ENCODE measurements around the gene COA1. TPM values are rescaled to one million over a fixed set of nuclear protein-coding genes. Genes with fewer than 3 reads are reported as not detected.

The COA1 gene
- total and polyA plus RNA-seq, 2 donors, result 71.5 to 89.2 TPM

DNA sequence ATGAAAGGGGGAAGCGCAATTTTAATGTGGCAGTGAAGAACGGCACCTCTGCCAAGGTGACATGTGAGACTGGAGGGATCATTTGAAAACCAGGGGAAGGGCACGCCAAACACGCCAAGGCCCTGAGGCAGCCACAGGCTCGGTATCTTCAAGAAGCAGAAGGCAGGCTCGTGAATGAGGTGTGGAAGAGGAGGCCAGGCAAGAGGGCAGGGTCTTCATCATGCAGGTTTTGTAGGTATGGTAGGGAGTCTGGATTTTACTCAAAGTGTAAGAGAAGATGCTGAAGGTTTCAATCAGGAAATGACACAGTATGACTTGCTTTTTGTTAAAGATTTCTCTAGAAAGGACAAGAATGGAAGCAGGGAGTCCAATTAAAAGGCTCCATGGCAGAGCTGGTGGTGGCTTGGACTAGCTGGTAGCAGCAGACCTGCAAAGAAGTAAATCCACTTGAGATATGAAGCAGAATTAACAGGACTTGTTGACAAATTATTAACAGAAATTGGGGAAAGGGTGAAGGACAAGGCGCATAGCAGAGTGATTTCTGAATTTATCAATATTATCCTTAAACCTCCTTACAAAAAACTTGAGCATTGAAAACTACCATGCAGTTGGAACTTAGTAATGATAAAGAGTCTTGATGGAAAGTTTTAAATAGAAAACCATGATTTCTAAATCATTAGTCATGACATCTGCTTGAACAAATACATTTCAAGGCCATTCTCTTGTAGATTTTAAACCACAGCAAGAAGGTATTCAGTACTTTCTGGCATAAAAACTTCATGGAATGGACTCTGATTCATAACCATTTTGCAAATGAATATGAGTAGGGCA lies 70.4 kb downstream of the COA1 start:
- 91% methylated on average over 7 of the region's 7 CpGs for WGBS
- Histone ChIP-seq H3K4me3 (ENCODE audit: low read length in 2 of 2) (no peak overlapping the region), H3K36me3 (ENCODE audit: control insufficient read depth in 2 of 2, insufficient read depth in 2 of 2, low read length in 1 of 2) (peaks cover 2 to 6% of the 10 kb centered on the region in 2 donors), H3K27ac (ENCODE audit: low read depth in 1 of 2, low read length in 1 of 2) (peak overlapping the region in 1 of 2 donors; percentile 11), H3K9me3 (ENCODE audit: control insufficient read depth in 2 of 2, insufficient read depth in 1 of 2, low read length in 1 of 2) (no peaks in the 10 kb centered on the region), H3K27me3 (ENCODE audit: control insufficient read depth in 2 of 2, insufficient read depth in 1 of 2, low read length in 1 of 2) (no peaks in the 10 kb centered on the region), H3K4me1 (ENCODE audit: control insufficient read depth in 2 of 2, insufficient read depth in 2 of 2, low read length in 2 of 2) (peaks cover 0 to 5% of the 10 kb centered on the region in 2 donors)
- DNase-seq (ENCODE audit: low read depth in 6 of 9, low spot score in 9 of 9), result peak in 1 of 9 donors; percentile 39

- peaks cover 2 to 6% of the 10 kb centered on the region in 2 donors for H3K36me3 ChIP-seq (ENCODE audit: control insufficient read depth in 2 of 2, insufficient read depth in 2 of 2, low read length in 1 of 2)
- H3K27me3 ChIP-seq (ENCODE audit: control insufficient read depth in 2 of 2, insufficient read depth in 1 of 2, low read length in 1 of 2), result no peaks in the 10 kb centered on the region
- peaks cover 4 to 13% of the 10 kb centered on the region in 2 donors for H3K4me1 ChIP-seq (ENCODE audit: control insufficient read depth in 2 of 2, insufficient read depth in 2 of 2, low read length in 2 of 2)
- H3K4me3 ChIP-seq (ENCODE audit: low read length in 2 of 2), result no peak overlapping the region
- DNase-seq (ENCODE audit: low read depth in 6 of 9, low spot score in 9 of 9), result no peak
- H3K27ac ChIP-seq (ENCODE audit: low read depth in 1 of 2, low read length in 1 of 2), result no peak overlapping the region
- over 99% methylated on average over 2 of the region's 2 CpGs for WGBS
- H3K9me3 ChIP-seq (ENCODE audit: control insufficient read depth in 2 of 2, insufficient read depth in 1 of 2, low read length in 1 of 2), result no peaks in the 10 kb centered on the region
Observed at GRCh38 chr7:43656997-43657396, 72.3 kb downstream of the COA1 start.

DNA sequence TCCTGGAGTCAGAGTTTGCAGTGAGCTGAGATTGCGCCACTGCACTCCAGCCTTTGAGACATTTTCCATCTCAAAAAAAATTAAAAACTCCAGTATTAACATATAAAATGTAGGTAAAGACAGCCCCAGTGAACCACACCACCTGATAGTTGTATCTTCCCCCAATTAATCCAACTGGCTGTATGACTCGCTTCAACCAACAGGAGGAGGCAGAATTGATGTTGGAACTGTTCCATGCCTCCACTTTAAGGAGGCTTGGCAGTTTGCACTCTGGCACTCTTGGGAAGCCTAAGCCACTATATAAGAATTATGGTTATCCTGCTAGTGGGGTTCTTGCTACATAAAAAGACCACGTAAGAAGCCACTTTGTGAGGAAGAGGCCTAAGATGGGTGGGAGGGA lies 73.7 kb downstream of the COA1 start:
- Histone ChIP-seq H3K36me3 (ENCODE audit: control insufficient read depth in 2 of 2, insufficient read depth in 2 of 2, low read length in 1 of 2) (peaks cover 2 to 6% of the 10 kb centered on the region in 2 donors), H3K9me3 (ENCODE audit: control insufficient read depth in 2 of 2, insufficient read depth in 1 of 2, low read length in 1 of 2) (no peaks in the 10 kb centered on the region), H3K4me3 (ENCODE audit: low read length in 2 of 2) (no peak overlapping the region), H3K27ac (ENCODE audit: low read depth in 1 of 2, low read length in 1 of 2) (no peak overlapping the region), H3K27me3 (ENCODE audit: control insufficient read depth in 2 of 2, insufficient read depth in 1 of 2, low read length in 1 of 2) (no peaks in the 10 kb centered on the region), H3K4me1 (ENCODE audit: control insufficient read depth in 2 of 2, insufficient read depth in 2 of 2, low read length in 2 of 2) (peaks cover 11 to 27% of the 10 kb centered on the region in 2 donors)
- no peak for DNase-seq (ENCODE audit: low read depth in 6 of 9, low spot score in 9 of 9)
- 100% methylated on average over 3 of the region's 3 CpGs for WGBS

DNA sequence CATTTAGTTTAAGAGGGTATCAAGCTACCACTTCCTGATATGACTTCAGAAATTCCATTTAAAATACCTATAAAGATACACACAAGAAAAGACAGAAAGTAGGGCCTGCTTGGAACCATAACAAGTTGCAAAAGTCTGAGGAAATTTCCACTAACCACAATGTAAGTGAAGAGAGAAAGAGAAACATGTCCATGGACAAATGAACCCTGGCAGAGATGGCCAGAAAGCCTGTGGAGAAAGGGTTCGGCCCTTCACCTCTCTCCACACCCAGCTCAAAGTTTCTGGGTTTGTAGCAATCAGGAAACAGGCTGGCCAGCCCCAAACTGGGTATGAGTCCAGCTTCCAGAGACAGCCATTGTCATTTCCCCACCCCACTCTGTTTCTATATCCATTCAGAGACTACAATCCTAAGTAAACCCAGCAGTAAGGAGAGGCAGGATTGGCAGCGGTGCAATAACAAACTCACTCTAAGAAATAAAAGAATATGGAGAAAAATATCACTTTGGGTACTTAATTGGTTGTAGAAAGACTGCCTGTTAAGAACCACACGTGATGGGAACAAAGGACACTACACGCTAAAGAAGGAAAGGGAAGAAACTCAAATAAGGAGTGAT lies 75.3 kb downstream of the COA1 start:
- no peak for DNase-seq (ENCODE audit: low read depth in 6 of 9, low spot score in 9 of 9)
- Histone ChIP-seq H3K4me1 (ENCODE audit: control insufficient read depth in 2 of 2, insufficient read depth in 2 of 2, low read length in 2 of 2) (peaks cover 20 to 43% of the 10 kb centered on the region in 2 donors), H3K27ac (ENCODE audit: low read depth in 1 of 2, low read length in 1 of 2) (no peak overlapping the region), H3K27me3 (ENCODE audit: control insufficient read depth in 2 of 2, insufficient read depth in 1 of 2, low read length in 1 of 2) (no peaks in the 10 kb centered on the region), H3K4me3 (ENCODE audit: low read length in 2 of 2) (no peak overlapping the region), H3K36me3 (ENCODE audit: control insufficient read depth in 2 of 2, insufficient read depth in 2 of 2, low read length in 1 of 2) (peaks cover 2 to 6% of the 10 kb centered on the region in 2 donors), H3K9me3 (ENCODE audit: control insufficient read depth in 2 of 2, insufficient read depth in 1 of 2, low read length in 1 of 2) (no peaks in the 10 kb centered on the region)
- WGBS, result 94% methylated on average over 4 of the region's 4 CpGs

GRCh38 chr7:43653466-43653865 lies 75.9 kb downstream of the COA1 start:
- H3K27me3 ChIP-seq (ENCODE audit: control insufficient read depth in 2 of 2, insufficient read depth in 1 of 2, low read length in 1 of 2), result no peaks in the 10 kb centered on the region
- no peak overlapping the region for H3K4me3 ChIP-seq (ENCODE audit: low read length in 2 of 2)
- H3K4me1 ChIP-seq (ENCODE audit: control insufficient read depth in 2 of 2, insufficient read depth in 2 of 2, low read length in 2 of 2), result peaks cover 24 to 46% of the 10 kb centered on the region in 2 donors
- no peak for DNase-seq (ENCODE audit: low read depth in 6 of 9, low spot score in 9 of 9)
- peaks cover 2 to 6% of the 10 kb centered on the region in 2 donors for H3K36me3 ChIP-seq (ENCODE audit: control insufficient read depth in 2 of 2, insufficient read depth in 2 of 2, low read length in 1 of 2)
- no peaks in the 10 kb centered on the region for H3K9me3 ChIP-seq (ENCODE audit: control insufficient read depth in 2 of 2, insufficient read depth in 1 of 2, low read length in 1 of 2)
- H3K27ac ChIP-seq (ENCODE audit: low read depth in 1 of 2, low read length in 1 of 2), result no peak overlapping the region
- 96% methylated on average over 4 of the region's 4 CpGs for WGBS

GRCh38 chr7:43652364-43652763 lies 77.0 kb downstream of the COA1 start:
- no peak overlapping the region for H3K4me3 ChIP-seq (ENCODE audit: low read length in 2 of 2)
- H3K4me1 ChIP-seq (ENCODE audit: control insufficient read depth in 2 of 2, insufficient read depth in 2 of 2, low read length in 2 of 2), result peaks cover 34 to 57% of the 10 kb centered on the region in 2 donors
- H3K36me3 ChIP-seq (ENCODE audit: control insufficient read depth in 2 of 2, insufficient read depth in 2 of 2, low read length in 1 of 2), result peaks cover 6 to 8% of the 10 kb centered on the region in 2 donors
- no peak for DNase-seq (ENCODE audit: low read depth in 6 of 9, low spot score in 9 of 9)
- H3K27ac ChIP-seq (ENCODE audit: low read depth in 1 of 2, low read length in 1 of 2), result peak overlapping the region; percentile 91 to 96
- no peaks in the 10 kb centered on the region for H3K9me3 ChIP-seq (ENCODE audit: control insufficient read depth in 2 of 2, insufficient read depth in 1 of 2, low read length in 1 of 2)
- no peaks in the 10 kb centered on the region for H3K27me3 ChIP-seq (ENCODE audit: control insufficient read depth in 2 of 2, insufficient read depth in 1 of 2, low read length in 1 of 2)

DNA sequence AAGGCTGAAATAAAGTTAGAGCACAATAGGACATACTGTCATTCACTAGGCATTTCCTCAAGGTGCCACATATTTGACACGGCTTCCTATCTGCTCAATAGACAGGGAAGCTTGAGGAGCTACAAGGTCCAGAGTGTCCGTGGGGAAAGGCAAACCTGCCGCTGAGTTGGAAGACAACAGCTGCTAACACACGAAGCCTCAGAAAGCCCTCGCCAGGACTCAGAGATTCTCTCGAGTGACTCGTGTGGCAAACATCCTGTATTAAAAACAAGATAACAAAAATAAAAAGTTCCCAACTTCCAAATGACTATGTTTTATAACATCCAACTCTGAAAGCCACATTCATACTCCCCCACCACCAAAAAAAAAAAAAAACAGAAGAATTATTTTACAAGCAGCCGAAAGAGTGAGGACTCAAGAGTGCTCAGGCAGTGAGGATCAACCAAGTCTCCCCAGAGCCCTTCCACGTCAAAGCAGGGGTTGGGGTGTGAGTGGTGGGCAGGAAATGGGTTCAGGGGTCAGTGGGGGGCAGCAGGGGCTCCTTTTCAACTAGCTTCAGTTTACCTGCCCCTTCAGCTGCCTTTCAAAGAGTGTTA lies 78.8 kb downstream of the COA1 start:
- peak overlapping the region; percentile 91 to 96 for H3K27ac ChIP-seq (ENCODE audit: low read depth in 1 of 2, low read length in 1 of 2)
- peak overlapping the region; percentile 35 to 36 for H3K4me3 ChIP-seq (ENCODE audit: low read length in 2 of 2)
- no peaks in the 10 kb centered on the region for H3K27me3 ChIP-seq (ENCODE audit: control insufficient read depth in 2 of 2, insufficient read depth in 1 of 2, low read length in 1 of 2)
- peaks cover 35 to 73% of the 10 kb centered on the region in 2 donors for H3K4me1 ChIP-seq (ENCODE audit: control insufficient read depth in 2 of 2, insufficient read depth in 2 of 2, low read length in 2 of 2)
- peak in 3 of 9 donors; percentile 14 to 47 (median 29) for DNase-seq (ENCODE audit: low read depth in 6 of 9, low spot score in 9 of 9)
- 53% methylated on average over 9 of the region's 9 CpGs for WGBS
- peaks cover 2 to 21% of the 10 kb centered on the region in 2 donors for H3K36me3 ChIP-seq (ENCODE audit: control insufficient read depth in 2 of 2, insufficient read depth in 2 of 2, low read length in 1 of 2)
- no peaks in the 10 kb centered on the region for H3K9me3 ChIP-seq (ENCODE audit: control insufficient read depth in 2 of 2, insufficient read depth in 1 of 2, low read length in 1 of 2)

DNA sequence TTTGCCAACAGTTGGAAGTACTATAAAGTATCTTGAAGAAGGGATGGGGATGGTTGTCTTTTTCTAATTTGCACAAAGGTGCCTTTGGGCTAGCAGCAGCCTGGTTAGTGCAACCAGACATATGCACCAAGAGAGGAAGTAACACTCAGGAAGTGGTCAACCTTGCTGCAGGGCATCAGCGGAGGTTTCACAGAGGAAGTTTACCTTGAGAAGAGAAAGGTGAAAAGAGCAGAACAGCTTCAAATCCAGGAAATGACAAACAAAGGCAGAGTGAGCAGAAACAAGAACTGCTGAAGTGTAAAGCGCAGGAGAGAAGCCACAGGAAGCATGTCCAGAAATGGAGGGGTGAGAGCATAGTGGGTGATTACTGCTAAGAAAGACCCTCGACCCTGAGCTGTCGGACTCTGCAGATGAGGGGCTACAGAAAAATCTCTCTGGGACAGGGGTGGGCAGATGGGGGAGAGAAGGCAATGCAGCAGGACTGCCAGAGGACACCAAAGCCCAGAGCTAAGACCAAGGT lies 79.5 kb downstream of the COA1 start:
- 1% methylated on average over 4 of the region's 4 CpGs for WGBS

More for the DNA sequence above, 79.5 kb downstream of the COA1 start:
- H3K4me3 ChIP-seq (ENCODE audit: low read length in 2 of 2), result peak overlapping the region; percentile 35 to 36
- H3K27ac ChIP-seq (ENCODE audit: low read depth in 1 of 2, low read length in 1 of 2), result peak overlapping the region; percentile 91 to 92
- peak in 8 of 9 donors; percentile 49 to 89 (median 68) for DNase-seq (ENCODE audit: low read depth in 6 of 9, low spot score in 9 of 9)
- H3K36me3 ChIP-seq (ENCODE audit: control insufficient read depth in 2 of 2, insufficient read depth in 2 of 2, low read length in 1 of 2), result peaks cover 4 to 26% of the 10 kb centered on the region in 2 donors
- H3K9me3 ChIP-seq (ENCODE audit: control insufficient read depth in 2 of 2, insufficient read depth in 1 of 2, low read length in 1 of 2), result no peaks in the 10 kb centered on the region
- H3K4me1 ChIP-seq (ENCODE audit: control insufficient read depth in 2 of 2, insufficient read depth in 2 of 2, low read length in 2 of 2), result peaks cover 37 to 73% of the 10 kb centered on the region in 2 donors
- H3K27me3 ChIP-seq (ENCODE audit: control insufficient read depth in 2 of 2, insufficient read depth in 1 of 2, low read length in 1 of 2), result no peaks in the 10 kb centered on the region

Measured in thymus (tissue), 11 donors.